C4-2B (cell line): ENCODE results near the gene TLK2.

Experiments used
- H3K27ac ChIP-seq: fragments of 450-650 bp; 2 replicates; pipeline ENCODE4 v1.5.1; 2017
- CTCF ChIP-seq: fragments of 450-650 bp; conservative IDR thresholded peaks from 2 replicates; pipeline ENCODE4 v1.5.1; 2017; ENCODE audit warnings: mild to moderate bottlenecking
- ZFX ChIP-seq: fragments of 450-650 bp; IDR thresholded peaks from 2 replicates; pipeline ENCODE4 v1.6.1; 2017

Gene TLK2

DNA sequence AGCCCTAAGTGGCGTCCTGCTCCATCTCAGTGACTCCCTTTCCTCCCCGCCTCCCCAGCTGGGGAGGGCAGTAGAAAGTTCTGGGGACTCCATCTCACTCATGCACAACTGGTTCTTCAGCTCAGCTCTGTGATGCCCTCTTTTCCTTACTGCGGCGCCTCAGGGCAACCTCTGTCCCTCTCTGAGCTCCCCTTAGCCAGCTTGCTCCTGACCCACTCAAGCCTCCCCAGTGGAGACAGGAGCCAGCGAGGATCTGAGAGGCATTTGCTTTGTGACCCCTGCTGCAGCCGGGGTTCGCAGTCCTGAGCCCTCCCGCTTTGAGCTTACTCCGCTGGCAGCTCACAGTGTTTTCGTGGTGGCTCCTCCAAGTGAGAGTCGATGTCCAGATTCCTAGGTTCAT is 142.6 kb downstream of the TLK2 start:
- TF ChIP-seq CTCF (no peak), ZFX (no peak)
- H3K27ac ChIP-seq: no peak overlapping the region

- no peak overlapping the region for H3K27ac ChIP-seq
- TF ChIP-seq ZFX (no peak), CTCF (no peak)
These were observed 146.7 kb downstream of the TLK2 start for GRCh38 chr17:62625184-62625869.

- TF ChIP-seq CTCF (no peak), ZFX (no peak)
- H3K27ac ChIP-seq: no peak overlapping the region
These were observed 147.2 kb downstream of the TLK2 start for GRCh38 chr17:62625870-62626200.

DNA sequence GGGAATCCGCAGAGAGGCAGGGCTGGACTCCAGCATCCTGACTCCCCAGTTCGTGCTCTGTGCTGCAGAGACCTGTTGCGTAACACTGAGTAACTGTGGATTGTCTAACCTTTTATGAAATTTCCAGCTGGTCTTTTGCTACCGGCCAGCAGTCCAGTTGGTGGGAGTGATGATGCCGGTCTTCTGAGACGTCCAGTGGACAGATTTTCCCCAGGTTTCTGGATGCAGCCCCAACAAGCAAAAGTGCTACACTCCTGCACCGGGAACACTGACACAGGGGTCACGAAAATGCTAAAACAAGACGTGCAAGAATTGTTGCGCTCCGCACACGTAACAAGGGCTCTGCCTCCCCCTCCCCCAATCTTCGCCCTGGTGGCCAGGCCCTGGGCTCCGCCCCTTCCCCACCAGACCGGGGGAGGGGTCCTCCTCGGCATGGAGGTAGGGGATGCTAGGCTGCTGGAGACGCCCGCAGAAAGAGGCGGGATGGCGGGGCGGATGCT is 148.1 kb downstream of the TLK2 start:
- no peak for TF ChIP-seq CTCF
- no peak for TF ChIP-seq ZFX
- no peak overlapping the region for H3K27ac ChIP-seq

DNA sequence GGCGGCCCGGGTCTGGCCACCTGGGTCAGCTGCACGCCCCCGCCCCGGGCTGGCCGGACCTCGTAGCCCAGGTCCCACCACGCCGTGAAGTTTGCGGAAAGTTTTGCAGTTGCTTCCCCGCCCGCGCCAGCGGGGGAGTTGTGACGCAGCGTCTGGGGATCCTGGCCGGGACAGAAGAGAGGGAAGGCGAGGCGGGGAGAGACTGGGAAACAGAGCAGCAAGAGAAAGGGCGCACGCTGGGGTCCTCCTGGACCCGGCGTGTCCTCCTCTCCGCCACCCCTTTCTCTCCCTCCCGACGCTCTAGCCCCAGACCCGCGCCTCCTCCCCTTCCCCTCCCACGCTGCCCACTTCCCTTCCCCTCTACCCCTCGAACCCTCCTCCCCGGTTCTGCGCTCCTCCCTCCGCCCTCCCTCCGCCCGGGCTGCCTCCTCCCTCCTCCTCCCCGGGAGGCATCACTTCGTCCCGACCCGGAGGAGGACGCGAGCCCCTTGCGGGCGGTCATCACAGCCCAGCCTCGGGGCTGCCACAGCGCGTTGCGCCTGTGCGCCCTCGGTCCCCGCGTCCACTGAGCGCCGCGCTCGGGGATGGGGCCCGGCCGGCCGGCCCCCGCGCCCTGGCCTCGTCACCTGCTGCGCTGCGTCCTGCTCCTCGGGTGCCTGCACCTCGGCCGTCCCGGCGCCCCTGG is 148.7 kb downstream of the TLK2 start, which contains the start of gene MRC2:
Gene MRC2 (plus strand): TSS at position 452 of the 685 bp plus-strand sequence. CDS start 133 bp downstream, at position 585.
- H3K27ac ChIP-seq: no peak within 1 kb of the TSS
- no peak for TF ChIP-seq ZFX
- TF ChIP-seq CTCF: no peak

DNA sequence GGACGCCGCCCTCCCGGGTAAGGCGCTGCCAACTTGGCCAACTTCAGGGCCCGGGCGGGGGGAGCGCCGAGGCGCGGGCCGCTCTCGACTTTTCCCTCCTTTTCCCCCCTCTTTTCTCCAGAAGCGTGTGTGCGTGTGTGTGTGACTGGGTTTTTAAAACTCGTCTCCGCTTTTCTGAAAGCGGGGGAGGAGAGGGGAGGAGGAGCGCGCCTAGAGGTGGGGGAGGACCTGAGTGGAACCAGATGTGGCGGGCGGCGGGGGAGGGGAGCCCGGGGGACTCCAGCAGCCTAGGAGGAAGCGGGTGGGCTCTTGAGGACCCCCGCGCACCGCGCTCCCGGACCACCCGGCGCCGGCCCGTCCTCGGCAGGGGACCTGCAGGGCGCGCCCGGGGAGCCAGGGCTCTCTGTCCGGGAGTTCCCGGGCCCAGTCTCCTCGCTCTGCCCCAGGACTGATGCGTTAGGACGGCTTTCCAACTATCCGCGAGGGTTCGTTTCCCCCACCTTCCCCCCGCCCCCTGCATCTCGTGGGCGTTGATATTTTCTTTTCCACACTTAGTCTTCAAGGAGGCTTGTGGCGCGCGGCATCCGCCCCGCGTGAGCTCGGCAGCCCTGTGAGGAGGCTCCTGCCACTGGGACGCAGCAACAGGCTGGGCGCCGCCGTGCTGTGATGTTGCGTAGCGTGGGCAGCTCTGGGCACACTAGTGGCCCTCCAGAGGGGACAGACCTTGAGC is 149.4 kb downstream of the TLK2 start:
- TF ChIP-seq ZFX (no peak), CTCF (no peak)
- H3K27ac ChIP-seq: no peak overlapping the region
